H1 (cell line): ENCODE data around the gene BACE2. TPM values are rescaled to one million over a fixed set of nuclear protein-coding genes. Genes with fewer than 3 reads are reported as not detected.

Experiments used
- CTCF ChIA-PET: fragments of 300-600 bp; sonication (Branson Sonifier 250); formaldehyde crosslinking; loops from one replicate; lab custom pipeline; 2021; ENCODE audit not compliant: partially characterized antibody; lab: Charles Lee
- POLR2A ChIA-PET: fragments of 300-600 bp; sonication (Branson Sonifier 250); formaldehyde crosslinking; loops from one replicate; lab custom pipeline; 2021; ENCODE audit warnings: inconsistent platforms; ENCODE audit not compliant: partially characterized antibody; lab: Charles Lee
- DNase-seq, 2 experiments: peaks; one replicate each; pipeline versions ENCODE4 v3.0.0 to v3.0.0-alpha.2; 2010 to 2022; ENCODE audit warnings: low spot score in 2 of 2, low read depth in 1 of 2, mixed read lengths in 1 of 2
- FAIRE-seq: peaks from 2 replicates; lab custom pipeline; 2011; peaks lifted over from hg19 to GRCh38; lab: Jason Lieb, UNC
- H2AFZ ChIP-seq: 2 replicates; pipeline ENCODE4 v1.8.1; 2012; ENCODE audit warnings: low read length, inconsistent platforms
- H2AK5ac ChIP-seq: 2 replicates; pipeline ENCODE4 v1.6.1; 2013; ENCODE audit warnings: low read depth, low read length
- H2BK120ac ChIP-seq: replicated peaks from 2 replicates; pipeline ENCODE3; 2013; ENCODE audit warnings: low read depth, low read length, inconsistent platforms
- H2BK12ac ChIP-seq: 2 replicates; pipeline ENCODE4 v1.6.1; 2013; ENCODE audit warnings: low read depth, low read length
- H2BK15ac ChIP-seq: 2 replicates; pipeline ENCODE4 v1.6.1; 2013; ENCODE audit warnings: low read length
- H2BK20ac ChIP-seq: 2 replicates; pipeline ENCODE4 v1.6.1; 2013; ENCODE audit warnings: low read length
- H2BK5ac ChIP-seq: 2 replicates; pipeline ENCODE4 v1.6.1; 2013; ENCODE audit warnings: low read depth, low read length
- H3K14ac ChIP-seq: 2 replicates; pipeline ENCODE4 v1.6.1; 2013; ENCODE audit warnings: inconsistent platforms; ENCODE audit not compliant: insufficient read length
- H3K18ac ChIP-seq: 2 replicates; pipeline ENCODE4 v1.6.1; 2013; ENCODE audit warnings: low read length; ENCODE audit errors: extremely low read depth
- H3K23ac ChIP-seq: 2 replicates; pipeline ENCODE4 v1.6.1; 2013; ENCODE audit warnings: inconsistent platforms; ENCODE audit not compliant: insufficient read length
- H3K23me2 ChIP-seq: 2 replicates; pipeline ENCODE4 v1.6.1; 2013; ENCODE audit warnings: low read depth, low read length
- H3K27ac ChIP-seq: 2 replicates; pipeline ENCODE4 v1.6.1; 2011; ENCODE audit warnings: low read depth, low read length, inconsistent platforms
- H3K27me3 ChIP-seq, 4 experiments: replicated peaks in 1 of 4; 1 replicate in 1 of 4; 2 replicates in 3 of 4; pipeline versions ENCODE4 v1.6.1 to v1.8.1; 2011 to 2013; ENCODE audit warnings: low read length in 3 of 4, mild to moderate bottlenecking in 3 of 4, inconsistent platforms in 2 of 4, mixed read lengths in 2 of 4, moderate library complexity in 1 of 4; ENCODE audit not compliant: control insufficient read depth in 3 of 4, insufficient read depth in 3 of 4; ENCODE audit errors: extremely low read depth in 1 of 4
- H3K36me3 ChIP-seq, 4 experiments: 2 replicates each; pipeline versions ENCODE4 v1.6.1 to v1.8.1; 2011 to 2013; ENCODE audit warnings: mild to moderate bottlenecking in 4 of 4, low read length in 3 of 4, moderate library complexity in 2 of 4, control low read depth in 1 of 4, inconsistent platforms in 1 of 4; ENCODE audit not compliant: insufficient read depth in 4 of 4, control insufficient read depth in 2 of 4
- H3K4ac ChIP-seq: replicated peaks from 2 replicates; pipeline ENCODE3; 2013; ENCODE audit warnings: low read length, low read depth, mixed read lengths, inconsistent platforms; ENCODE audit not compliant: insufficient read length
- H3K4me1 ChIP-seq, 4 experiments: replicated peaks in 1 of 4; 1 replicate in 1 of 4; 2 replicates in 3 of 4; pipeline versions ENCODE4 v1.6.1 to v1.8.1; 2011 to 2013; ENCODE audit warnings: low read length in 3 of 4, inconsistent platforms in 2 of 4, mixed read lengths in 1 of 4; ENCODE audit not compliant: insufficient read depth in 4 of 4, control insufficient read depth in 3 of 4
- H3K4me2 ChIP-seq, 2 experiments: 2 replicates each; pipeline versions ENCODE4 v1.6.1 to v1.8.1; 2011 to 2013; ENCODE audit warnings: low read depth in 2 of 2, low read length in 2 of 2, control low read depth in 1 of 2, inconsistent platforms in 1 of 2, mild to moderate bottlenecking in 1 of 2; ENCODE audit not compliant: insufficient read depth in 1 of 2
- H3K4me3 ChIP-seq, 4 experiments: fragments of 200-600, 300-600 bp in 1 of 4; sonication (generic), shearing (Covaris generic), sonication (Bioruptor Twin) in 1 of 4; 2 replicates each; pipeline versions ENCODE4 v1.5.1 to v1.8.1; 2011 to 2016; ENCODE audit warnings: low read length in 4 of 4, low read depth in 3 of 4, control low read depth in 2 of 4, inconsistent platforms in 2 of 4, mild to moderate bottlenecking in 2 of 4, mixed read lengths in 1 of 4, moderate library complexity in 1 of 4; ENCODE audit not compliant: insufficient read depth in 2 of 4; ENCODE audit errors: extremely low read depth in 1 of 4
- H3K56ac ChIP-seq: replicated peaks from 2 replicates; pipeline ENCODE3; 2013; ENCODE audit warnings: low read depth, mild to moderate bottlenecking, mixed read lengths, low read length, inconsistent platforms; ENCODE audit not compliant: insufficient read length
- H3K79me1 ChIP-seq: 2 replicates; pipeline ENCODE4 v1.6.1; 2013; ENCODE audit warnings: low read depth, low read length, control low read depth
- H3K79me2 ChIP-seq, 2 experiments: 2 replicates each; pipeline versions ENCODE4 v1.6.1 to v1.8.1; 2012 to 2013; ENCODE audit warnings: low read length in 2 of 2, mild to moderate bottlenecking in 2 of 2, inconsistent platforms in 1 of 2; ENCODE audit not compliant: insufficient read depth in 2 of 2, control insufficient read depth in 1 of 2
- H3K9ac ChIP-seq, 4 experiments: replicated peaks in 1 of 4; 1 replicate in 1 of 4; 2 replicates in 3 of 4; pipeline versions ENCODE4 v1.6.1 to v1.8.1; 2011 to 2013; ENCODE audit warnings: low read depth in 3 of 4, low read length in 3 of 4, control low read depth in 2 of 4, mild to moderate bottlenecking in 2 of 4, moderate library complexity in 2 of 4, inconsistent platforms in 1 of 4; ENCODE audit errors: extremely low read depth in 1 of 4
- H3K9me3 ChIP-seq, 2 experiments: 2 replicates each; pipeline versions ENCODE4 v1.6.1 to v1.8.1; 2012 to 2013; ENCODE audit warnings: mild to moderate bottlenecking in 2 of 2, moderate library complexity in 2 of 2, control low read depth in 1 of 2, inconsistent platforms in 1 of 2, low read depth in 1 of 2, low read length in 1 of 2, mixed read lengths in 1 of 2; ENCODE audit not compliant: insufficient read depth in 2 of 2
- H4K20me1 ChIP-seq, 2 experiments: replicated peaks in 1 of 2; 2 replicates each; pipeline versions ENCODE3 to v1.8.1; 2011 to 2013; ENCODE audit warnings: inconsistent platforms in 2 of 2, low read length in 2 of 2, mild to moderate bottlenecking in 1 of 2; ENCODE audit not compliant: insufficient read depth in 2 of 2, control insufficient read depth in 1 of 2
- H4K5ac ChIP-seq: 2 replicates; pipeline ENCODE4 v1.6.1; 2013; ENCODE audit warnings: low read length, low read depth, mixed read lengths, inconsistent platforms; ENCODE audit not compliant: insufficient read length
- H4K8ac ChIP-seq: 2 replicates; pipeline ENCODE4 v1.8.0; 2013; ENCODE audit warnings: mild to moderate bottlenecking, moderate library complexity, low read length, inconsistent platforms; ENCODE audit not compliant: insufficient read depth; ENCODE audit errors: extremely low read depth
- H4K91ac ChIP-seq: replicated peaks from 2 replicates; pipeline ENCODE3; 2013; ENCODE audit warnings: low read length, mixed read lengths, inconsistent platforms; ENCODE audit not compliant: insufficient read length
- BACH1 ChIP-seq: IDR thresholded peaks from 2 replicates; pipeline ENCODE4 v1.6.1; 2012; ENCODE audit warnings: low read length, improper control_type of control experiment
- CBX8 ChIP-seq: fragments of 300-800, 300-1000 bp; sonication (generic); IDR thresholded peaks from 2 replicates; pipeline ENCODE4 v1.7.1; 2016; ENCODE audit warnings: low read depth, low read length, borderline replicate concordance
- CHD2 ChIP-seq: IDR thresholded peaks from 2 replicates; pipeline ENCODE4 v1.6.1; 2012; ENCODE audit warnings: low read length, improper control_type of control experiment
- CTCF ChIP-seq, 3 experiments: IDR thresholded peaks; 1 replicate in 2 of 3; 2 replicates in 1 of 3; pipeline versions ENCODE4 v1.5.1 to v1.6.1; 2011; ENCODE audit warnings: low read length in 3 of 3, mild to moderate bottlenecking in 3 of 3, inconsistent platforms in 2 of 3, low read depth in 1 of 3, moderate library complexity in 1 of 3; ENCODE audit not compliant: insufficient read depth in 1 of 3; ENCODE audit errors: control extremely low read depth in 1 of 3
- EZH2 ChIP-seq: fragments of 200-600 bp; sonication (generic); IDR thresholded peaks from 2 replicates; pipeline ENCODE4 v1.7.1; 2012; ENCODE audit warnings: low read depth, mild to moderate bottlenecking, moderate library complexity, low read length, inconsistent platforms; ENCODE audit not compliant: severe bottlenecking
- JUN ChIP-seq: IDR thresholded peaks from 2 replicates; pipeline ENCODE4 v1.6.1; 2011; ENCODE audit warnings: low read depth, mild to moderate bottlenecking, improper control_type of control experiment, low read length
- KDM5A ChIP-seq: fragments of 200-600 bp; IDR thresholded peaks from 2 replicates; pipeline ENCODE4 v1.7.1; 2012; ENCODE audit warnings: mild to moderate bottlenecking, low read length, inconsistent platforms, mixed read lengths
- PHF8 ChIP-seq: fragments of 200-600 bp; sonication (generic); conservative IDR thresholded peaks from 2 replicates; pipeline ENCODE4 v1.7.1; 2012; ENCODE audit warnings: low read depth, mild to moderate bottlenecking, inconsistent platforms, low read length, moderate library complexity
- RNF2 ChIP-seq: fragments of 200-900, 300-1000 bp; sonication (generic); IDR thresholded peaks from 2 replicates; pipeline ENCODE4 v1.7.1; 2016; ENCODE audit warnings: borderline replicate concordance, low read depth, mild to moderate bottlenecking, antibody characterized with exemption, low read length; ENCODE audit not compliant: poor library complexity, severe bottlenecking; ENCODE audit errors: missing control alignments
- SRF ChIP-seq: IDR thresholded peaks from 2 replicates; pipeline ENCODE4 v1.6.1; 2011; ENCODE audit warnings: mild to moderate bottlenecking, low read depth, low read length, moderate library complexity
- TCF12 ChIP-seq: IDR thresholded peaks from 2 replicates; pipeline ENCODE4 v1.6.1; 2011; ENCODE audit warnings: low read depth, mild to moderate bottlenecking, low read length
- WGBS, 2 experiments: shearing (Covaris generic) in 1 of 2; methylation state at CpG; one replicate each; pipeline versions ENCODE4 v1.1.6 to v1.1.7; 2013 to 2015; ENCODE audit warnings: low lambda C conversion rate in 2 of 2, mixed read lengths in 2 of 2, inconsistent platforms in 1 of 2, low coverage in 1 of 2, missing lambda C conversion rate in 1 of 2; ENCODE audit not compliant: insufficient replicate concordance in 2 of 2, insufficient coverage in 1 of 2, insufficient read length in 1 of 2; ENCODE audit errors: extremely low coverage in 1 of 2, missing lambda C conversion rate in 1 of 2; 5-methylcytosine and 5-hydroxymethylcytosine counted together
- polyA plus RNA-seq, 7 experiments: library from polyadenylated mRNA; depleted of rRNA in 3 of 7; stranded (reverse) in 5 of 7; unstranded in 2 of 7; fragments of >200 nt in 5 of 7; fragments of 200-250 nt in 2 of 7; gene quantifications; 1 replicate in 5 of 7; 2 replicates in 1 of 7; 4 replicates in 1 of 7; pipeline versions ENCODE4 v1.2.1 to v1.2.3, GENCODE V29; 2011 to 2013; ENCODE audit warnings: missing spikeins in 2 of 7, mixed read lengths in 2 of 7
- total RNA-seq: library from RNA; stranded (reverse); fragmentation: NEBNext Ultra II Directional; extraction: Animal tissue kit (Norgen Biotek cat#: 25700); gene quantifications from 2 replicates; pipeline ENCODE4 v1.2.1, GENCODE V29; 2021

BACE2 gene
- total and polyA plus RNA-seq, 2 of the 8 experiments (the other 6 are each of a cell fraction or from before 2014, with no cell fraction given), result 8.1 to 10.9 TPM

- no peak for FAIRE-seq
Observed at GRCh38 chr21:41269535-41269934, 101.6 kb downstream of the BACE2 start.

More at GRCh38 chr21:41269535-41269934, 101.6 kb downstream of the BACE2 start:
- no peak overlapping the region for H3K23ac ChIP-seq
- no peaks in the 10 kb centered on the region for H3K79me2 ChIP-seq
- no peak overlapping the region for H2AK5ac ChIP-seq
- no peaks in the 10 kb centered on the region for H4K20me1 ChIP-seq
- H3K4me1 ChIP-seq, result no peaks in the 10 kb centered on the region
- no peak overlapping the region for H3K4ac ChIP-seq
- H3K56ac ChIP-seq, result no peak overlapping the region
- no peak overlapping the region for H3K4me3 ChIP-seq
- H3K9me3 ChIP-seq, result peaks cover 5 to 6% of the 10 kb centered on the region in 2 experiments; a peak in 2 of 4 replicates
- H4K5ac ChIP-seq, result no peak overlapping the region
- no peak overlapping the region for H2BK5ac ChIP-seq
- ChIA-PET POLR2A (no interaction called here), CTCF (interaction anchor here (3.8 kb wide), 1 partner anchor 14 kb away, joined by 25 read pairs; no protein-coding TSS in a partner anchor)
- no peak overlapping the region for H2BK15ac ChIP-seq
- no peaks in the 10 kb centered on the region; a peak in 1 of 8 replicates for H3K36me3 ChIP-seq
- no peaks in the 10 kb centered on the region for H3K23me2 ChIP-seq
- WGBS, 2 experiments, result 96% methylated on average over 1 of the region's 1 CpG; no CpG with 5 or more reads in 1 of the 2 experiments
- DNase-seq, result no peak
- no peak overlapping the region for H4K91ac ChIP-seq
- H4K8ac ChIP-seq, result no peak overlapping the region
- no peak overlapping the region for H3K18ac ChIP-seq
- no peak overlapping the region for H2BK20ac ChIP-seq
- H2BK120ac ChIP-seq, result no peak overlapping the region
- TF ChIP-seq CHD2, result no peak
- TF ChIP-seq JUN, result no peak
- TF ChIP-seq RNF2, result no peak
- TF ChIP-seq CBX8, result no peak
- TF ChIP-seq KDM5A, result no peak
- TF ChIP-seq EZH2, result no peak
- TF ChIP-seq PHF8, result no peak
- no peak for TF ChIP-seq BACH1
- no peak for TF ChIP-seq TCF12
- no peak for TF ChIP-seq SRF
- TF ChIP-seq CTCF (IDR thresholded peaks at IDR 0.05; ENCODE audit: control extremely low read depth in 1 of 3, insufficient read depth in 1 of 3, low read depth in 1 of 3, low read length in 3 of 3), result no peak
- H3K27ac ChIP-seq, result no peak overlapping the region
- H2AFZ ChIP-seq, result no peak overlapping the region
- peaks cover 0 to 1% (median 0%) of the 10 kb centered on the region in 4 experiments; a peak in 1 of 7 replicates for H3K27me3 ChIP-seq
- no peak overlapping the region for H3K4me2 ChIP-seq
- H3K9ac ChIP-seq, result no peak overlapping the region
- no peaks in the 10 kb centered on the region for H3K79me1 ChIP-seq
- no peak overlapping the region for H3K14ac ChIP-seq
- H2BK12ac ChIP-seq, result no peak overlapping the region
